ENCODE measurements around the gene GNPTG.

Gene GNPTG

DNA sequence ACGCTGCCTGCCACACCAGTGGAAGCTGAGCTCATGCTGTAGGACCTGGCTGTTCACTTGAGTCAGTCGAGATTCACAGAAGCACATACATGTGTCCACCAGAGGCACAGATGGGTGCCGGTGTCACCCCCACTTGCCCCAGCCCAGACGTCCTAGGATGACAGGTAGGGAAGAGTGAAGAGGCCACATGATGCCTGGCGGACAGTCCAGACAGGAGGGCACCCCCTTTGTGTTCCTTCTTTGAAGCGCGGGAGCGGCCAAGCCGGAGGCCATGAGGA is 33.5 kb upstream of the GNPTG start:
- TF ChIP-seq, protein P1, sequence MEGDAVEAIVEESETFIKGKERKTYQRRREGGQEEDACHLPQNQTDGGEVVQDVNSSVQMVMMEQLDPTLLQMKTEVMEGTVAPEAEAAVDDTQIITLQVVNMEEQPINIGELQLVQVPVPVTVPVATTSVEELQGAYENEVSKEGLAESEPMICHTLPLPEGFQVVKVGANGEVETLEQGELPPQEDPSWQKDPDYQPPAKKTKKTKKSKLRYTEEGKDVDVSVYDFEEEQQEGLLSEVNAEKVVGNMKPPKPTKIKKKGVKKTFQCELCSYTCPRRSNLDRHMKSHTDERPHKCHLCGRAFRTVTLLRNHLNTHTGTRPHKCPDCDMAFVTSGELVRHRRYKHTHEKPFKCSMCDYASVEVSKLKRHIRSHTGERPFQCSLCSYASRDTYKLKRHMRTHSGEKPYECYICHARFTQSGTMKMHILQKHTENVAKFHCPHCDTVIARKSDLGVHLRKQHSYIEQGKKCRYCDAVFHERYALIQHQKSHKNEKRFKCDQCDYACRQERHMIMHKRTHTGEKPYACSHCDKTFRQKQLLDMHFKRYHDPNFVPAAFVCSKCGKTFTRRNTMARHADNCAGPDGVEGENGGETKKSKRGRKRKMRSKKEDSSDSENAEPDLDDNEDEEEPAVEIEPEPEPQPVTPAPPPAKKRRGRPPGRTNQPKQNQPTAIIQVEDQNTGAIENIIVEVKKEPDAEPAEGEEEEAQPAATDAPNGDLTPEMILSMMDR (conservative IDR thresholded peaks at IDR 0.05; ENCODE audit: low read depth, low read length), result no peak
- peaks cover 9% of the 10 kb centered on the region; the same call in 1 of the 2 replicates for H4K20me1 ChIP-seq (ENCODE audit: insufficient read depth)
- H3K36me3 ChIP-seq (ENCODE audit: insufficient read depth), result peaks cover 24% of the 10 kb centered on the region; the same call in 1 of the 2 replicates
- H3K9ac ChIP-seq, result no peak overlapping the region
- no peaks in the 10 kb centered on the region for H3K27me3 ChIP-seq (ENCODE audit: insufficient read depth, low read depth)
- H3K4me3 ChIP-seq (IDR thresholded peaks at IDR 0.05; ENCODE audit: insufficient read depth, low read depth, low read length), result no peak overlapping the region
- no peak overlapping the region for H2AFZ ChIP-seq (ENCODE audit: low read depth)
- peaks cover 32% of the 10 kb centered on the region for H3K79me2 ChIP-seq (ENCODE audit: insufficient read depth, low read depth)
- H3K4me1 ChIP-seq (ENCODE audit: low read depth, poor library complexity, severe bottlenecking), result no peaks in the 10 kb centered on the region
- no peak overlapping the region for H3K4me2 ChIP-seq
- H3K27ac ChIP-seq, result no peak overlapping the region

- Histone ChIP-seq H3K79me2 (ENCODE audit: insufficient read depth, low read depth) (peaks cover 24% of the 10 kb centered on the region), H3K4me1 (ENCODE audit: low read depth, poor library complexity, severe bottlenecking) (no peaks in the 10 kb centered on the region), H3K4me2 (no peak overlapping the region), H3K27ac (no peak overlapping the region), H3K4me3 (IDR thresholded peaks at IDR 0.05; ENCODE audit: insufficient read depth, low read depth, low read length) (no peak overlapping the region), H4K20me1 (ENCODE audit: insufficient read depth) (peaks cover 4% of the 10 kb centered on the region; the same call in 1 of the 2 replicates), H3K27me3 (ENCODE audit: insufficient read depth, low read depth) (no peaks in the 10 kb centered on the region), H3K9ac (no peak overlapping the region), H2AFZ (ENCODE audit: low read depth) (no peak overlapping the region), H3K36me3 (ENCODE audit: insufficient read depth) (peaks cover 24% of the 10 kb centered on the region; the same call in 1 of the 2 replicates)
- TF ChIP-seq, protein P1 (conservative IDR thresholded peaks at IDR 0.05; ENCODE audit: low read depth, low read length), result no peak
Observed at GRCh38 chr16:1319041-1319440, 32.7 kb upstream of the GNPTG start.

GRCh38 chr16:1320097-1320496 is 31.6 kb upstream of the GNPTG start:
- Histone ChIP-seq H3K4me1 (ENCODE audit: low read depth, poor library complexity, severe bottlenecking) (no peaks in the 10 kb centered on the region), H2AFZ (ENCODE audit: low read depth) (no peak overlapping the region), H3K27me3 (ENCODE audit: insufficient read depth, low read depth) (no peaks in the 10 kb centered on the region), H3K4me2 (no peak overlapping the region), H3K36me3 (ENCODE audit: insufficient read depth) (peaks cover 20% of the 10 kb centered on the region; the same call in 1 of the 2 replicates), H3K9ac (no peak overlapping the region), H3K4me3 (IDR thresholded peaks at IDR 0.05; ENCODE audit: insufficient read depth, low read depth, low read length) (no peak overlapping the region), H3K27ac (no peak overlapping the region), H3K79me2 (ENCODE audit: insufficient read depth, low read depth) (peaks cover 14% of the 10 kb centered on the region), H4K20me1 (ENCODE audit: insufficient read depth) (no peaks in the 10 kb centered on the region)
- TF ChIP-seq, protein P1 (conservative IDR thresholded peaks at IDR 0.05; ENCODE audit: low read depth, low read length), result no peak

DNA sequence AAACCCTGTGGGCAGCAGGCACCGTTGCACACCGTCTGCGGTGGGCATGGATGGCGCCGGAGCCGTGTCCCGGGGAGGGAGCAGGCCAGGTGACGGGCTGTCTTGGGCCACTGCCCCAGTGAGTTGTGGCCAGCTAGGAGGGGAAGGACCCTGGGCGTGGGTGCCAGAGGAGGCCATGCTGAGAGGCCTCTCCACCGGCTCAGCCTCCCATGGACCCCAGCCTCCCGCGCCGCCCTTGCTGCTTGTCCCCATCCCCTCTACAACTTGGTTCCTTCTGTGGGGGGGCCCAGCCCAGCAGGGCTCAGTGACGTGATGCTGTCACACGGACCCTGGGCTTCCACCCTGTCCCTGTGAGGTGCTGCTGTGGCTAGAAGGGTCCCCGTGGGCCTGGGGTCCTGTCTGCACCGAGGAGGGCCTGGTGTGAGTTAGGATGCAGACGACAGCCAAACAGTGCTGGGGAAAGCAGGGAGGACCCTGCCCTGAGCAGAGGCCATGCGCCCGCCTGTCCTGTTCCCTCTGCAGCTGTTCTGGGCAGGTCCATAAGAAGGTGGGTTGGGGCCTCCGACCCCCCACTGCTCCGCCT is 31.0 kb upstream of the GNPTG start:
- H3K36me3 ChIP-seq (ENCODE audit: insufficient read depth), result peaks cover 20% of the 10 kb centered on the region; the same call in 1 of the 2 replicates
- H4K20me1 ChIP-seq (ENCODE audit: insufficient read depth), result no peaks in the 10 kb centered on the region
- no peaks in the 10 kb centered on the region for H3K4me1 ChIP-seq (ENCODE audit: low read depth, poor library complexity, severe bottlenecking)
- peaks cover 9% of the 10 kb centered on the region; the same call in 1 of the 2 replicates for H3K79me2 ChIP-seq (ENCODE audit: insufficient read depth, low read depth)
- no peak overlapping the region for H2AFZ ChIP-seq (ENCODE audit: low read depth)
- H3K27me3 ChIP-seq (ENCODE audit: insufficient read depth, low read depth), result no peaks in the 10 kb centered on the region
- TF ChIP-seq, protein P1 (conservative IDR thresholded peaks at IDR 0.05; ENCODE audit: low read depth, low read length), result no peak
- no peak overlapping the region for H3K4me3 ChIP-seq (IDR thresholded peaks at IDR 0.05; ENCODE audit: insufficient read depth, low read depth, low read length)
- H3K27ac ChIP-seq, result no peak overlapping the region
- no peak overlapping the region for H3K4me2 ChIP-seq
- no peak overlapping the region for H3K9ac ChIP-seq

Data from KMS-11 (cell line).